OCI-LY1 (cell line): ENCODE measurements around the gene VEGFA.

Experiments
- H2AFZ ChIP-seq: fragments of 200-600 bp; sonication (generic), shearing (Covaris generic); 2 replicates; pipeline ENCODE4 v1.6.0; 2014; ENCODE audit warnings: antibody characterized with exemption, mild to moderate bottlenecking, low read length
- H3F3A ChIP-seq: fragments of 200-600 bp; sonication (generic), shearing (Covaris generic); 2 replicates; pipeline ENCODE4 v1.6.0; 2014; ENCODE audit warnings: mild to moderate bottlenecking, antibody characterized with exemption, low read length, moderate library complexity; ENCODE audit not compliant: insufficient read depth
- H3K27ac ChIP-seq: fragments of 200-600 bp; sonication (generic); 2 replicates; pipeline ENCODE4 v1.5.1; 2014; ENCODE audit warnings: low read length, mixed run types, mild to moderate bottlenecking, low read depth; ENCODE audit not compliant: poor library complexity, severe bottlenecking
- H3K27me3 ChIP-seq: fragments of 200-600 bp; sonication (generic); 2 replicates; pipeline ENCODE4 v1.6.0; 2014; ENCODE audit warnings: antibody characterized with exemption, mild to moderate bottlenecking, low read length, moderate library complexity; ENCODE audit not compliant: insufficient read depth
- H3K36me3 ChIP-seq: fragments of 200-600 bp; sonication (generic); 2 replicates; pipeline ENCODE4 v1.6.1; 2014; ENCODE audit warnings: mild to moderate bottlenecking, antibody characterized with exemption, low read length, moderate library complexity, mixed read lengths; ENCODE audit not compliant: insufficient read depth
- H3K4me1 ChIP-seq: fragments of 200-600 bp; sonication (generic); 2 replicates; pipeline ENCODE4 v1.5.1; 2014; ENCODE audit warnings: mild to moderate bottlenecking, low read length, moderate library complexity; ENCODE audit not compliant: insufficient read depth, severe bottlenecking
- H3K4me2 ChIP-seq: fragments of 200-600 bp; sonication (generic), shearing (Covaris generic); 2 replicates; pipeline ENCODE4 v1.6.1; 2014; ENCODE audit warnings: low read length
- H3K4me3 ChIP-seq: fragments of 200-600 bp; sonication (generic); 2 replicates; pipeline ENCODE4 v1.5.1; 2014; ENCODE audit warnings: low read length, low read depth, mild to moderate bottlenecking, mixed read lengths; ENCODE audit not compliant: poor library complexity, severe bottlenecking
- H3K79me2 ChIP-seq: fragments of 200-600 bp; shearing (Covaris generic); 2 replicates; pipeline ENCODE4 v1.6.1; 2016; ENCODE audit warnings: mixed run types, low read length, mixed read lengths; ENCODE audit not compliant: insufficient read depth
- H3K9ac ChIP-seq: fragments of 200-600 bp; sonication (generic), shearing (Covaris generic); 2 replicates; pipeline ENCODE4 v1.6.1; 2014; ENCODE audit warnings: mild to moderate bottlenecking, low read length, mixed read lengths
- H3K9me2 ChIP-seq: fragments of 200-600 bp; sonication (generic), shearing (Covaris generic); 2 replicates; pipeline ENCODE4 v1.6.1; 2014; ENCODE audit warnings: low read depth, mild to moderate bottlenecking, low read length, mixed read lengths
- H3K9me3 ChIP-seq: fragments of 200-600 bp; shearing (Covaris generic); 2 replicates; pipeline ENCODE4 v1.6.1; 2014; ENCODE audit warnings: low read length, mixed read lengths
- H4K20me1 ChIP-seq: fragments of 200-600 bp; sonication (generic), shearing (Covaris generic); 2 replicates; pipeline ENCODE4 v1.6.0; 2016; ENCODE audit warnings: mild to moderate bottlenecking, low read length; ENCODE audit not compliant: insufficient read depth
- CTCF ChIP-seq: fragments of 200-600 bp; sonication (generic), shearing (Covaris generic); IDR thresholded peaks from 2 replicates; pipeline ENCODE4 v1.5.1; 2017; ENCODE audit warnings: mild to moderate bottlenecking, antibody characterized with exemption, low read length, moderate library complexity, mixed read lengths
- EZH2 ChIP-seq: fragments of 200-600 bp; sonication (generic), shearing (Covaris generic); IDR thresholded peaks from 2 replicates; pipeline ENCODE4 v1.8.0; 2017; ENCODE audit warnings: borderline replicate concordance, mixed run types, mild to moderate bottlenecking, antibody characterized with exemption, low read length, moderate library complexity, mixed read lengths

The VEGFA gene

GRCh38 chr6:43785220-43785752, 15.3 kb downstream of the VEGFA start:
- Histone ChIP-seq H4K20me1 (no peaks in the 10 kb centered on the region), H3K27ac (no peak overlapping the region), H2AFZ (no peak overlapping the region), H3F3A (no peaks in the 10 kb centered on the region), H3K4me3 (no peak overlapping the region), H3K36me3 (peaks cover 39% of the 10 kb centered on the region; the same call in 1 of the 2 replicates), H3K9ac (no peak overlapping the region), H3K4me2 (no peak overlapping the region), H3K9me2 (no peaks in the 10 kb centered on the region), H3K27me3 (no peaks in the 10 kb centered on the region; the same call in 1 of the 2 replicates), H3K9me3 (no peaks in the 10 kb centered on the region), H3K79me2 (no peaks in the 10 kb centered on the region), H3K4me1 (no peaks in the 10 kb centered on the region)
- no peak for TF ChIP-seq EZH2
- no peak for TF ChIP-seq CTCF

GRCh38 chr6:43785904-43786303, 15.9 kb downstream of the VEGFA start:
- Histone ChIP-seq H4K20me1 (no peaks in the 10 kb centered on the region), H3K9ac (no peak overlapping the region), H3K4me2 (no peak overlapping the region), H3F3A (no peaks in the 10 kb centered on the region), H3K27ac (no peak overlapping the region), H3K36me3 (peaks cover 35% of the 10 kb centered on the region; the same call in 1 of the 2 replicates), H3K4me1 (no peaks in the 10 kb centered on the region), H3K79me2 (no peaks in the 10 kb centered on the region), H3K4me3 (no peak overlapping the region), H3K9me2 (no peaks in the 10 kb centered on the region), H3K9me3 (no peaks in the 10 kb centered on the region), H2AFZ (no peak overlapping the region), H3K27me3 (no peaks in the 10 kb centered on the region; the same call in 1 of the 2 replicates)
- no peak for TF ChIP-seq EZH2
- no peak for TF ChIP-seq CTCF

- H3K4me1 ChIP-seq, result no peaks in the 10 kb centered on the region
- peaks cover 3% of the 10 kb centered on the region; the same call in 1 of the 2 replicates for H3K27me3 ChIP-seq
- no peak overlapping the region for H3K4me2 ChIP-seq
- H3K9me3 ChIP-seq, result no peaks in the 10 kb centered on the region
- H3K9ac ChIP-seq, result no peak overlapping the region
- H3K27ac ChIP-seq, result no peak overlapping the region
- H3K4me3 ChIP-seq, result no peak overlapping the region
- no peaks in the 10 kb centered on the region for H3F3A ChIP-seq
- peaks cover 26% of the 10 kb centered on the region; the same call in 1 of the 2 replicates for H3K36me3 ChIP-seq
- TF ChIP-seq CTCF (no peak), EZH2 (no peak)
- no peak overlapping the region for H2AFZ ChIP-seq
- H4K20me1 ChIP-seq, result no peaks in the 10 kb centered on the region
- H3K9me2 ChIP-seq, result no peaks in the 10 kb centered on the region
- H3K79me2 ChIP-seq, result no peaks in the 10 kb centered on the region
Observed at GRCh38 chr6:43786664-43787329, 16.8 kb downstream of the VEGFA start.
